DMS79 (cell line): ENCODE measurements around the gene RGS8.

ENCODE experiments used
- DNase-seq: peaks from one replicate; lab custom pipeline; 2025; lab: John Stamatoyannopoulos, UW

The RGS8 gene

GRCh38 chr1:182671750-182672486, 12.5 kb downstream of the RGS8 start:
- peak; percentile 61 for DNase-seq

GRCh38 chr1:182670032-182670749, 14.2 kb downstream of the RGS8 start:
- no peak for DNase-seq

- no peak for DNase-seq
Observed at GRCh38 chr1:182669266-182669665, 15.1 kb downstream of the RGS8 start.

GRCh38 chr1:182668521-182669054, 15.8 kb downstream of the RGS8 start:
- peak; percentile 59 for DNase-seq

GRCh38 chr1:182667848-182668505, 16.4 kb downstream of the RGS8 start:
- no peak for DNase-seq

GRCh38 chr1:182666706-182667105, 17.7 kb downstream of the RGS8 start:
- no peak for DNase-seq

- DNase-seq = no peak
Observed at GRCh38 chr1:182664296-182664695, 20.1 kb downstream of the RGS8 start.

- no peak for DNase-seq
Observed at GRCh38 chr1:182662956-182663355, 21.4 kb downstream of the RGS8 start.

- no peak for DNase-seq
Observed at GRCh38 chr1:182662121-182662890, 22.1 kb downstream of the RGS8 start.

- no peak for DNase-seq
Observed at GRCh38 chr1:182658055-182658454, 26.3 kb downstream of the RGS8 start.

- DNase-seq = no peak
Observed at GRCh38 chr1:182656842-182657397, 27.5 kb downstream of the RGS8 start.

GRCh38 chr1:182653986-182654385, 30.4 kb downstream of the RGS8 start:
- no peak for DNase-seq

- no peak for DNase-seq
Observed at GRCh38 chr1:182652933-182653332, 31.5 kb downstream of the RGS8 start.

- DNase-seq = no peak
Observed at GRCh38 chr1:182651339-182651724, 33.1 kb downstream of the RGS8 start.

GRCh38 chr1:182650678-182651338, 33.6 kb downstream of the RGS8 start:
- no peak for DNase-seq

- no peak for DNase-seq
Observed at GRCh38 chr1:182649041-182649440, 35.3 kb downstream of the RGS8 start.

- no peak for DNase-seq
Observed at GRCh38 chr1:182646739-182647138, 37.6 kb downstream of the RGS8 start.

GRCh38 chr1:182644886-182645285, 39.5 kb downstream of the RGS8 start:
- DNase-seq = peak; percentile 81

- peak; percentile 82 for DNase-seq
Observed at GRCh38 chr1:182643699-182644098, 40.7 kb downstream of the RGS8 start.

GRCh38 chr1:182642461-182642860, 41.9 kb downstream of the RGS8 start:
- no peak for DNase-seq

GRCh38 chr1:182641561-182641960, 42.8 kb downstream of the RGS8 start:
- DNase-seq = no peak
